ENCODE measurements around the gene SPOP. TPM values are rescaled to one million over a fixed set of nuclear protein-coding genes. Genes with fewer than 3 reads are reported as not detected.
"Not testable (repeated sequence)": the region's sequence is repeated elsewhere in the genome, so short reads cannot be mapped to it uniquely, and the experiment has no call there.

SPOP gene
- polyA plus RNA-seq, 1 donor: 70.9 TPM

DNA sequence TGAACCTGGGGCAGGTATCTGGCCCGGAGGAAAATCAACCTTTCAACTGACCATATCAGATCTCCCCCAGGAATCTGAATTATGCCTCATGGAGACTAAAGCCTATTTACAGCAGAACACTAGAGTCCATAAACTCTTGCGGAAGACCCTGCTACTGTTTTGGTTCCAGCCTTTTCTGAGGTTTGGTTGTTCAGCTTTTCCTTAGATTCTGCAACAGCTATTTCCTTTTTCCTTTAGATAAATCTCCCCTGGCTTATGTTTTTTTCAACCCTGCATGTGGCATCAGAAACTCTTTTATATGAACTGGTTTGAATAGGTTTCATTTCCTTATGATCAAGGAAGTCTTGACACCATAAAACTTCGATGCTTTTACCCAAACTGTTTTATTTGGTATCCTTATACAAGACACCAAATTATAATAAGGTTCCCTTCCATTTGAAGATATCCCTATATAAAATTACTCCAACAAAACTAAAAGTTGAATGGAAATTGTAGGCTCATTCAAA lies 13.1 kb downstream of the SPOP start:
- DNase-seq: no peak

- no peak for DNase-seq
Measured at GRCh38 chr17:49659661-49660382, 18.1 kb downstream of the SPOP start.

DNA sequence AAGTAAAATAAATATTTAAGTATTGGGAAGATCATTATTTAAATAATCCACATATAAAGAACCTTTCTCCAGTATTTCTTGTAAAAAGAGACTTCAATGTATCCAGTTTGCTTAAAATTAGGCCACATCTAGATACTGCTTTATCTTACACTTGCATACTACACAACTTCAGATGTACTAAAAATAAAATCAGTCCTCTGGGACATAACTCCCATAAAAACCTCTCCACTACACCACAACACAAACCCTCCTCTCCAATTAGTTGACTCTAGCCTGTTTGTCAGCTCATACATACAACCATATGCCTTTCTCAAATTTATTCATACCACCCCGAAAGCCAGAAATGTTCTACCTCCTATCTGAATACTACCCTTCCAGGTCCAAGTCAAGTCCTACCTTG lies 21.6 kb downstream of the SPOP start:
- DNase-seq: no peak

- DNase-seq: no peak
Measured at GRCh38 chr17:49647256-49647585, 30.7 kb downstream of the SPOP start.

DNA sequence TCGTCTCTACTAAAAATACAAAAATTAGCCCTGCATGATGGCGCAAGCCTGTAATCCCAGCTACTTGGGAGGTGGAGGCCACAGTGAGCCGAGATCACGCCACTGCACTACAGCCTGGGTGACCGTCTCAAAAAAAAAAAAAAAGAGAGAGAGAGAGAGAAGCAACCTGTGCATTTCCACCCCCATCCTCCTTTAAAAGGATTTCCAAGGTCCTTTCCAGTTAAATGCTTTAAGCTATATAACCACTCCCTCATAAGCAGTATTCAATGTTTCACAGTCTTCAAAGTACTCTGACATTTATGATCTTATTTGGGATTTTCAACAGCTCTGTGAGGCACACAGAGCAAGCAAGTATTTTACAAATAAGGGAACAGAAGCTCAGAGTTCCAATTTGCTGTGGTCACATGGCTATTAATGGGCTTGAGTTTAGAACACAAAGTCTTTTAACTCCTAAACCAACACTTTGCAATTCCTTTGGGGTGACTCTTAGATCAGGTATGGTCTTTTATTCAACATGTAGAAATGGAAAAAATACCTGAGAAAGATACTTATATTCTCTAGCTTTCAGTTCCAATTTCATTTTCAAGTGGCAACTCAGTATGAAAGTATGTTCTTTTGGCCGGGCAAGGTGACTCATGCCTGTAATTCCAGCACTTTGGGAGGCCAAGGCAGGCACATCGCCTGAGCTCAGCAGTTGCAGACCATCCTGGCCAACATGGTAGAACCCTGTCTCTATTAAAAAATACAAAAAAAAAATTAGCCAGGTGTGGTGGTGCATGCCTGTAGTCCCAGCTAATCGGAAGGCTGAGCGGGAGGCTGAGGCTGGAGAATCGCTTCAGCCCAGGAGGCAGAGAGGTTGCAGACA lies 31.3 kb downstream of the SPOP start:
- no peak for DNase-seq

- DNase-seq: not testable (repeated sequence)
Measured at GRCh38 chr17:49646056-49646390, 31.9 kb downstream of the SPOP start.

- no peak for DNase-seq
Measured at GRCh38 chr17:49645654-49646053, 32.2 kb downstream of the SPOP start.

DNA sequence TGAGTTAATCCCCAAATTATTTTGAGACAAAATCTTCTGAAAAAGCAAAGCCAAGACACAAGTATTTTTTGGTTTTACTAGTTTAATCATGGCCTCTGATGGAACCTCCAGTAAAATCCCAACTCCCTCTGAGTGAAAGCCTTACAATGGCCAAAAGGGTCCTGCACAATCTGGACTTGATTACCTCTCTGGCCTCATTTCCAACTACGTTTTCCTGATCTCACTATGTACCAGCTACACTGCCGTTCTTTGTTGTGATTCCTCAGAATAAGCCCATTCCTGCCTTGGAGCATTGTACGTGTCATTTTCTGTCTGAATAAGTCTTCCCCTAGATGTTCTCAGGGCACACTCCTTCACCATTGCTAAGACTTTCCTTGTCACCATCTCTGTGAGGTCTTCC lies 37.3 kb downstream of the SPOP start:
- no peak for DNase-seq

DNA sequence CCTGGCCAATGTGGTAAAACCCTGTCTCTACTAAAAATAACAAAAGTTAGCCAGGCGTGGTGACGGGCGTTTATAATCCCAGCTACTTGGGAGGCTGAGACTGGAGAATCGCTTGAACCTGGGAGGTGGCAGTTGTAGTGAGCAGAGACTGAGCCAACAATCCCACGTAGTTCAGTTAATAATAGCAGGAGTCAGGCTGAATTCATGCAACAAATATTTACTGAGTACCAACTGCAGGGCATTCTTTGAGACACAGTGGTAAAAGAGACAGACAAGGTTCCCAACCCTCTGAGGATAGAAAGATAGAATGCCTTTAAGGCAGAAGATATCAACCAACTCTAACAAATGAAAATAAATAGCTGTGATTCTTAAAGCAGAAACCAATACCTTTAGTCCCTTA lies 39.1 kb downstream of the SPOP start:
- no peak for DNase-seq

DNA sequence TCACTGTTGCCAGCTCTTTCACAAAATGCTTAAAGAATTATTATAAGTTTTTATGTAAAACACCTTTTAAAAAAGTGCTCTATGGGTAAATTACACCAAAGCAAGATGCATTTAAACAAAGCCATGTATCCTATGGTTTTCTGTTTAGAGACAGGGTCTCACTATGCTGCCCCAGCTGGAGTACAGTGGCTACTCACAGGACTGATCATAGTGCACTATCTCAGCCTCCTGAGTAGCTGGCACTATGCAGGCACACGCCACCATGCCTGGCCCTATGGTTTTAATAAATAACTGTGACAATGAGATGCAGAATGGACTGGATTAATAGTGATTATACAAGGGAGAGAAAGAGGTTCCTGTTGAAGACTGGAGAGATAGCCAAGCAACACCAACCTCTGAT lies 40.2 kb downstream of the SPOP start:
- no peak for DNase-seq

GRCh38 chr17:49637050-49637449 lies 40.8 kb downstream of the SPOP start:
- DNase-seq: no peak

DNA sequence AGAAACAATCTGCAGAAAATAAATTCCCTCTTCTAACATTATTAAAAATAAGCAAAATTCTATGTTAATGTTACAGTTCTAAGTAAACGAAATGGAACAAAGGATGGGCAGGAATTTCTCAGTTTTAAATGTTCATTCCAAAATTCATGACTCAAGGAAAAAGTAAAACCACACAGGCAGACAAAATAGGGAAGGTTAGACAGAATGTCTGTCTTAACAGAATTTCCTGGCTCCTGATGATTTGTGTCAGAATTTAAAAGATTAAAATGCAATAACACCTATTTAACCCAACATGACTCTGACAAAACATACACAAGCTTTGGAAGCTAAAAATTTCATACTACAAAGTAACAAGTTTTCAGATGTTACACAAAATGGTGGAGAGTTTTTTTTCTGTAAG lies 42.8 kb downstream of the SPOP start:
- no peak for DNase-seq

GRCh38 chr17:49634485-49634860 lies 43.4 kb downstream of the SPOP start:
- DNase-seq: no peak

- DNase-seq: no peak
Measured at GRCh38 chr17:49633762-49634484, 44.0 kb downstream of the SPOP start.

DNA sequence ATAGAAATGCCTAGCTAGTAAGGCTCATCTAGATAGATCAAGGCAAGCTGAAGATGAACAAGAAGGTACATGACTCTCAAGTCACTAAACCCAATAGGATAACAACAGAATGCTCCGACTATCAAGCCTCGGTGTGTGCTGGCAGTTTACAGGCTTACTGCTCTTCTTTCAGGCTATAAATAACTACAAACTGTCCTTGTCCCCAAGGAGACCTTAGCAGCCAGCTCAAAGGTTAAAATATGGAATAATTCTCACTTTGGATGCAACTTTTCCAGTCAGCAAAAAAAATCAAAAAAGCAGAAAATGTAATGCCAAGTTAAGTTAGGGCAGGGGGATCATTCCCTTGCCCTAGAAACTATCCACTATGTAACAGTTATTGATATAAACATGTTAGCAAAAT lies 44.6 kb downstream of the SPOP start:
- DNase-seq: no peak

DNA sequence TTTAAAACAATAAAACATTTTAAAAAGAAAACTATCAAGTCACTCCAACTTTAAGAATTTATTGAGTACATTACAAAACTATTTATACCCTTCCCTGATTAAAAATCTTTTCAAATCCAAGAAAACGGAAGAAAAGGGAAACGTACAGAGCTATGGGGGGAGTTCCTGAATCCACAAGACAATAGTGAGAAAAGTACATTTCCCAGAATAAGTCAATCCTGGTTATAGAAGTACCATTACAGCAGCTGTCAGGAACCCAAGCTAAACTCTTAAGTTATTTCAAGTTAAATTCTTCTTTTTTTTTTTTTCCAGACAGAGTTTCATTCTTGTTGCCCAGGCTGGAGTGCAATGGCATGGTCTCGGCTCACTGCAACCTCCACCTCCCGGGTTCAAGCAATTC lies 45.7 kb downstream of the SPOP start:
- no peak for DNase-seq

DNA sequence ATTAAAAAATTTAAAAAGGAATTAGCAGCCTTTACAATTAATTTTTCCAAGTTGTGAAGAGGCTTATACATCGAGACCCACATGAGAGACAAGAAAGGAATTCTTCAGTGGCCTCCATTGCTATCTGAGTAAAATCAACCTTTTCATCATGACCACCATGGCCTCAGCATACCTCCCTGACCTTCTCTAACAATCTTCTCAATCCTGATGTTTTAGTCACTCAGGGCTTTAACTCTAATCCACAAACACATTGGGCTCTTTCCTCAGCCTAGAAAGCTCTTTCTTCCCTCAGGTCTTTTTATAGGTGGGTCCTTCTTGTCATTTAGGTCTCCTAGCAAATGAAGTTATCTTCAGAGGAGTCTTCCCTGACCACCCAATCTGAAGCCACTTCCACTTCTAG lies 46.4 kb downstream of the SPOP start:
- no peak for DNase-seq

GRCh38 chr17:49630113-49630900 lies 47.6 kb downstream of the SPOP start:
- DNase-seq: no peak

GRCh38 chr17:49629447-49629846 lies 48.5 kb downstream of the SPOP start:
- no peak for DNase-seq

GRCh38 chr17:49624896-49625295 lies 53.0 kb downstream of the SPOP start:
- no peak for DNase-seq

DNA sequence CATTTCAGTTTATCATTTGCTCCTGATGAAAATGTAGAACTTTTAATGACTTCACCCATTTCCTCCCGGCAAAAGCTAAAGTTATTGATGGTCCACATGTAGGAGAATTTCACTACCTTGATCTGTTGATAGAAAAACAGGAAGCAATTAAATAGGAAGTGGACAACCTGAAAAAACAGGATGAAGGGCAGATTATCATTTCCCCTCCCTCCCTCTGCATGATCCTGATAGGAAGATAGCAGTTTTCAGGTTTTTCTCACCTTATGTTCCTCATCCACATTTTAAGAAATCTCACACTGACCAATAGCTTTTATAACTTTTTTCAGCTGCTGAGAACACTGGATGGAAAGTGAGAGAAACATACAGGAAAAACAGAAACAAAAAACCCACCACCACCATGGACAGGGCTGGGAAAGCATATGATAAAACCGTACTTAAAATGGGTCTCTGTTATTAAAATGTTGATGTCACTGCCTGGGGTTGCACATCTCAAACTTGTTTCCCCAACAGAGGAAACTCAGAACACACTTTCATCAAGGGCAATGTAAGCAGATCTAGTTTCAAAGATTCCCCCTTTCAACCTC lies 55.9 kb downstream of the SPOP start:
- DNase-seq: no peak

GRCh38 chr17:49621420-49621819 lies 56.5 kb downstream of the SPOP start:
- no peak for DNase-seq
